ENCODE measurements around the gene CRISP1.

GRCh38 chr6:49905296-49905695, 39.0 kb upstream of the CRISP1 start:
- TF ChIP-seq ZNF569 (CRISPR knock-in tag; IDR thresholded peaks at IDR 0.05; ENCODE audit: borderline replicate concordance) (no peak), MAZ (IDR thresholded peaks at IDR 0.05; ENCODE audit: borderline replicate concordance, low read depth, low read length) (no peak), MAZ (CRISPR knock-in tag; IDR thresholded peaks at IDR 0.05; ENCODE audit: low read depth) (no peak)

All from HepG2 (cell line).